ENCODE results near the gene SMAD7. TPM values are rescaled to one million over a fixed set of nuclear protein-coding genes. Genes with fewer than 3 reads are reported as not detected.
A peak's percentile ranks its signal among the peaks of the same experiment; 100 is the strongest.

Gene SMAD7
- polyA plus RNA-seq, 4 donors, result 31.7 to 69.3 (median 64.3) TPM

DNA sequence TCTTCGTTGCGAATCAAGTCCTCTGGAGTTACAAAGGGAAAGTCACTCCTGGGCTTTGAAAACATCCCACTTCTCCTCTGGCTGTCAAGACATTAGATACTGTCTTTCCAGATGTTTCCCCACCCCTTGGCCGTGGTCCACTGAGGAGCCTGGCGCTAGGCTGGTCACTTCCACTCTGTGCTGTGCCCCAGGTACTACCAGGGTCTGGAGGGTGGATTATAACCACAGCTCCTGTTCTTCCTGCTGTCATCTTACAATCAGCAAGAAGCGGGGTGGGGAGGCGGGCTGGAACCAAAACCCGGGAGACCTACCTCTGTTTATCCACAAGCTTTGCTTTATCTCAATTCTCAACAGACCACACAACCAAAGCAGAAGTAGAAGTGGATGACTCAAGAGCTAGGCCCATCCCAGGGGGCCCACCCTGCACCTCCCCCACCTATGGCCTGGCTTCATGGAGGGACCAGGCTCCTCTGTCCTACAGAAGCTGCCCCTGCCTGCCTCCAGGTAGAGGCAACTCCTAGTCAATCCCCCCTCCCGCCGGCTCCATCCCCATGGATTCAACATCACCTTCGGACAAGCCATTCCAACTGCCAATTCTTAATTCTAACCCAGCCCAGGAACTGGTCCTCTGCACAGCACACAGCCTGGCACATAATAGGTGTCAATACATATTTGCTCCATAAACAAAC is 17.8 kb downstream of the SMAD7 start:
- no peak for DNase-seq (ENCODE audit: low read depth in 4 of 4, low spot score in 3 of 4)

DNA sequence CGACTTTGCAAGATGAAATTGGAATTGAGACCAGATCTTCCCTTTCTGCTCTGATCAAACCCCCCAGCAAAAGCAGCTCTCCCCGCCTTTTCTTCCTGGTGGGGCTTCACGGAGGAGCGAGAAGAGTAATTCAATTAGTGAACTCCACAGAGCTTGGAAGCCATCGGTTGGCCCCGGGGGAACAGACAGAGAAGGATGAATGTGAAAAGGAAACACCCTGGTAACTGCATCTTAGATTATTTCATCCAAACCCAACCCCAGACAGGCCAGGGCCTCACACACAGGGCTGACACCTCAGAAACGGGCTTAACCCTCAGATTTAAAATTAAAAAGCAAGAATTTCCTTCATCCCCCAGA is 18.3 kb downstream of the SMAD7 start:
- no peak for DNase-seq (ENCODE audit: low read depth in 4 of 4, low spot score in 3 of 4)

DNA sequence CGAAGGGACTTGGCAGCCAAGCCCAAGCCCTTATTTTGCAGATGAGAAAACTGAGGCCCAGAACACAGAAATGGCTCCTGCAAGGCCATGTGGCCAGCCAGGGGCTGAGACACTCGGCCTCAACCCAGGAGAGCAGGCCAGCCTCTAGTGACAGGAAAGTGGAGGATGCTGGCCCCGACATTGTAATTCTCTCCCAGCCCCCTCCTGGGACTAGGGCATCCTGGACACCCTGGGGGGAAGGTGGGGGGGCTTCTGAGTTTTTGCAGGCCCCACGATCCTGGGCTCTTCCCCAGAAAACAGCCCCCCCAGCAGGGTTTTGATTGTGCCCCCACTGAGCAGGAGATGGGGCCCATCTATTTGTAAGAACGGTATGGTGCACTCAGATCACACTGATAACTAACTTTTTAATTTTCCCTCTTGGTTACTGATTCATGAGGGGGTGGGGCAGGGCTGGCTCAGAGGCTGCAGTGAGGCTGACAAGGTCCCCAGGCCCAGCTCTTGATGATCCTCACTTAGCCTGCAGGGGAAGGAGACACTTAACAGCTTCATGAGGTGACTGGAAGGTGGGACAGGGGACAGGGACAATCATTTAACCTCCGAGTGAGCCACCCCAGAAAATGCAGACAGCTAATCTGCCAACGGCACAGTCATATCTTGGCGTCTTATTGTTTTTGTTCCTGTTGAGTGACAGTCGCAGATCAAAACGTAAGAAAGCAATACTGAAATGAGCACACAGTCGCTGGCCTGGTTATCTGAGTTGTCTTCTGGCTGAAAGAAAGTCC is 18.9 kb downstream of the SMAD7 start:
- DNase-seq (ENCODE audit: low read depth in 4 of 4, low spot score in 3 of 4), result no peak

DNA sequence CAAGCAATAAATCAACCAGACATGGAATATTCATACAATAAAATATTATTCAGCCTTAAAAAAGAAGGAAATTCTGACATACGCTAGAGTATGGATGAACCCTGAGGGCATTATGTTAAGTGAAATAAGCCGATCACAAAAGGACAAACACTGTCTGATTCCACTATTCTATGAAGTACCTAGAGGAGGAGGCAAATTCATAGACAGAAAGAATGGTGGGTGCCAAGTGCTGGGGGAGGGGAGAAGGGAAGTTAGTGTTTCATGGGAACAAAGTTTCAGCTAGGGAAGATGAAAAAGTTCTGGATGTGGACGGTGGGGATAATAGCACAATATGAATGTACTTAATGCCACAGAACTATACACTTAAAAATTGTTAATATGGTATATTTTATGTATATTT is 19.8 kb downstream of the SMAD7 start:
- no peak for DNase-seq (ENCODE audit: low read depth in 4 of 4, low spot score in 3 of 4)

DNA sequence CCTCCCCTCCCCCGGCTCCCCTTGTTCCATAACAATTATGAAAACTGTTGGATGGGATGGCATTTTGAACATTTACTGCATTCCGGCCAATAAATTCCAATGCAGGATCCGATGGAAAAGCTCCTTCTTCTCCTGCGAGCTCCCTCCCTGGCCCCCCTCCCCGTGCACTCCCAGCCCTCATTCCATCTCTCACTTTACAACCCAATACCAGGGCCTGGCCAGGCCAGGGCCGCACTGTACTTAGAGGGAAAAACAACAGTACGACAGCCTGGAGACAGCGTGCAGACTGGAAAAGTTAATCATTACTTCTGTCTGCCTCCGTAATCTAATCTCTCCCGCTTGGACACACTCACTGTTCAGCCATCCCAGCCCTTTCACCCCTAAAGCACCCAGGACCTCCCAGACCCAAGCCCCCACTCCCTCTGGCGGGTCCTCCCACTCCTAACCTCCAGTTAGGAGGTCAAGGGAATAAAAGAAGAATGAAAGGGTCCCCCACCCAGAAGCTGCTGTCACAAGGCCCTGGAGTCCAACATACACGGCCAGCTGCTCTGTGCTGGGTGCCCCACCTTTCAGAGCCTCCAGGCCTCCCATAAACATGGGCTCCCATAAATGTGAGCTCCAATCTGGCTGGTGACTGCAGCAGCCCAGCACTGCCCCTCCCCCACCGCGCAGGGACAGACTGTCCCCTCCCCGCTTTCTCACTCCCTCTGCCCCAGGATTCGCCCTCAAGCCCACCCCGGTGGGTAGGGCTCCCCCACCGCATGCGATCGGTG is 20.6 kb downstream of the SMAD7 start:
- peak; percentile 80 to 86 (median 83) for DNase-seq (ENCODE audit: low read depth in 4 of 4, low spot score in 3 of 4)

DNA sequence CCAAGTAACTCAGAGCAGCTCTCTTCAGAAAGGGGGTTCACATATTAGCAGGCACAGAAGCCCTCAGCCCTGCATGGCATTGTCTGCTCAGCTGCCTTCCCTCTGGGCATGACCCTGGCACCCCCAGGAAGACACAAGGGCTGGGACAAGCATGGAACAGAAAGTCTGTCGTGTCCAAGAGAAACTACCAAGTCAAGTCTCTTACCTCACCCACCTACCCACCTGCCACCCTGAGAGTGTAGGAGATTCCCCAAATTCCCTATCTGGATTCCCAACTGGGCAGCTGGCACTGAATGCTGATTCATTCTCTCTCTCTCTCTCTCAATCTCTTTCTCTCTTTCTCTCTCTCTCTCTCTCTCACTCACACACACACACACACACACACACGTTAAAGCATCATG is 21.6 kb downstream of the SMAD7 start:
- no peak for DNase-seq (ENCODE audit: low read depth in 4 of 4, low spot score in 3 of 4)

DNA sequence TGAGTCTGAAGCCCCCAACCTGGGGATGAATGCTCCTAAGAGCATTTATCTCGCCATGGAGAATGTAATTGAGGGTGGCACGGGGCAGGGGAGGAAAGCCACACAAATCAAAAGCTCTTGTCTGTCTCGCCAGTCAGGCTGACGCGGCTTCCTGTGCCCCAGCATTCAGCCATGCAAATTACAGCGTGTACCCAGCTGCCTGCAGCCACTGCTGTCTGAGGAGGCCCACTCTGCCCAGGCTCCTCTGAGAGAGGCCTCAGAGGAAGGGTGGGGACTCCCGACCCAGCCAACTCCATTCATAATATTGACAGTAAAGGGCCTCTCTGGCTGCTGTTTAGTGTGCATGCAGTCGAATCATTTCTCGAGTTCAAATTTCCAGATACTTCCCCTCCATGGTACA is 22.0 kb downstream of the SMAD7 start:
- no peak for DNase-seq (ENCODE audit: low read depth in 4 of 4, low spot score in 3 of 4)

DNA sequence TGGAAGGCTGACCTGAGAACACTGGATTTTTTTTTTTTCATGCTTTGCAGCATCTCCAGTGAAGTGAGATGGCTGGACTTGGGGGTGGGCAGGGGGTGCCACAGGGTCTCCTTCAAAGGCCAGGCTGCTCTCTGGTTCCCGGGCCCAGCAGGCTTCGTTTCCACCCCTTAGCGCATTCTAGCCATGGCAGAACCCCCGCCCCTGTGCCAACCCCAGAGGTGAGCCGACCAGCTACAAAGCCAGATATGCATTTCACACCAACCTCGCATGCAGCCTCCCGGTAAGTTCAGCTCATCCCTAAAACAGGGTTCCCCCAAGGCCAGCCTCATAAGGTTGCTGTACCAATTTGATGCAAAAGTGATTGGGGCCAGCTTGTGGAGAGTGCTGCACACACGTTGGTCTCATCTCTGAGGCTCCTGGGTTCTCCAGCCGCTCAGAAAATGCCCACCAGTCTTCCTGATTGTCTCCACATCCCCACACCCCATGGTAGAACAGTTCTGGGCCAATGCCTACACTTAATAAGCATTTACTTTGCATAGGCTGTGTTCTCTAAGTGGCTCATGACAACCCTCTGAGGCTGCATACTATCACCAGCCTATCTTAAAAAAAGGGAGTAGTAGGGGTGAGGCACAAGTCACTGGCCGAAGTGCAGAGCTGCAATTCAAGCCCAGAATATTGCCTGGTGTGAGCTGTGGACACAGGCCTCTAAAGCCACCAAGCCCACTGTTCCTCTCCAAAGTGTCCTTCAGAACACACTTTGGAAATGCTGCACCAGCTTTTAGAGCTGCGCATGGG is 23.3 kb downstream of the SMAD7 start:
- no peak for DNase-seq (ENCODE audit: low read depth in 4 of 4, low spot score in 3 of 4)

DNA sequence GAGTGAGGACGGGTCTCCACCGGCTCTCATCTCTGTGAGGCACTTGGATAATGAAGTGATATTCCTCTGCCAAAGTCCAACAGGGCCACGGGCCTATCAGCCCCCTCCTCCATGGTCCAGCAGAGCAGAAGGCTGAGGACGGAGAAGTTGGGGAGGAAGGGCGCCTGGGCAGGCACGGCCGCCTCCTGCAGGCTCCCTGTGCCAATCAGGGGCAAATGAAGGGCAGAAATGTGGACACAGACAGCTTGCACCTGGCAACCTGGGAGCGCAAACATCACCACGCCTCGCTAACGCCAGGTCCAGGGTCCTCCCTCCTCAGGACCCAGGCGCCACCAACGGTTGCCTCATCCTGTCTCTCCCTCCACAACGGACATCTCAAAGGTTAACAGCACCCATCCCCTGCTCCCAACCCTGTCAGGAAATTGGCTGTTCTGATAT is 24.3 kb downstream of the SMAD7 start:
- DNase-seq (ENCODE audit: low read depth in 4 of 4, low spot score in 3 of 4), result no peak

DNA sequence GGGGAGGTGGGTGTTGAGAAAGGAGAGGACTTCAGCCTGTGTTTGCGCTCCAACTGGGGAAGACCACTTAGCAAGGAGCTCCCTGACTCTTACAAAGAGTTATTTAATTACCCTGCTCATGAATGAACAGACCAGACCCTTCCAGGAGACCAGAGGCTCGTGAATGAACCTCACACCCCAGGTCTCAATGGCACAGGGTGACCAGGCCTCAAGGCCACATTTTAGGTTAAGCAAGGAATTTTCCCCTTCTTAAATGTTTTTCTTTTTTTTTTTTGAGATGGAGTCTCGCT is 25.3 kb downstream of the SMAD7 start:
- no peak for DNase-seq (ENCODE audit: low read depth in 4 of 4, low spot score in 3 of 4)

DNA sequence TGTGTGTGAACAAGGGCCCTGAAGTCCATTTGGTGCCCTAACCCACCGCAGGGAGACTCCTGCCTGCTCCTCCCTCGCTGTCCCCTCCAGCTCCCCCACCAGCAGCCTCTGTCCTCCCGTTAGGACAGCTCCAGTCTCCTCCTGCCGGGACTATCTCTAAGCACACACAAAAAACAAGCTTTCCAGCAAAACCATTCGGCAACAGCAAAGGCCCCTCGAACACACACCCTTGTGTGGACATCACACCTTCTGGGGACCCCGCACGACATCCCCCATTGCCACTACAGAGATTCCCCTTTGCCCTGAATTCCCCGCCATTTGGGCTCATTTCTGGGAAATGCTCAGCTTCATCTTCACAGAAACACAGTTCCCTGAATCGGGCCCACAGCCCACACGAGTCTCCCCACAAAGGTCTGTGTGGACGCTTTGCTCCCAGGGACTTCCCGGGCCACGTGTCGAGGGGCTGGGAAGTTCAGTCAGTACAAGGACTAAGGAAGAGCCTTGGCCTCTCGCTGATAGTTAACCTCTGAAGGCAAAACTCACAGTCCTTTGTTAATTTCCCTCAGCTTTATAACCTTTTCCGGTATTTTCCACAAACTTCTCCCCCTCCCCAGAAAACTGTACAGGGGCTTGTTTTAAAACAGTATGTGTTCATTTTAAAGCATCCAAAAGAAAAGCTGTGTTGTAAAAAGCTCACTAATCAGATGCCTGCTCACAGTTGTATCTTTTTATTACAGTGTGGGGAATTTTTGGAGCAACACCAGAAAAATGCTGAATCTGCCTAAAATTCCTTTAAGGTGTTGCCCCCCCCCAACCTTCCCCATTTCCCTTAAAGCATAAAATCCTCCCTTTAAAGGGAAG is 25.9 kb downstream of the SMAD7 start:
- no peak for DNase-seq (ENCODE audit: low read depth in 4 of 4, low spot score in 3 of 4)

DNA sequence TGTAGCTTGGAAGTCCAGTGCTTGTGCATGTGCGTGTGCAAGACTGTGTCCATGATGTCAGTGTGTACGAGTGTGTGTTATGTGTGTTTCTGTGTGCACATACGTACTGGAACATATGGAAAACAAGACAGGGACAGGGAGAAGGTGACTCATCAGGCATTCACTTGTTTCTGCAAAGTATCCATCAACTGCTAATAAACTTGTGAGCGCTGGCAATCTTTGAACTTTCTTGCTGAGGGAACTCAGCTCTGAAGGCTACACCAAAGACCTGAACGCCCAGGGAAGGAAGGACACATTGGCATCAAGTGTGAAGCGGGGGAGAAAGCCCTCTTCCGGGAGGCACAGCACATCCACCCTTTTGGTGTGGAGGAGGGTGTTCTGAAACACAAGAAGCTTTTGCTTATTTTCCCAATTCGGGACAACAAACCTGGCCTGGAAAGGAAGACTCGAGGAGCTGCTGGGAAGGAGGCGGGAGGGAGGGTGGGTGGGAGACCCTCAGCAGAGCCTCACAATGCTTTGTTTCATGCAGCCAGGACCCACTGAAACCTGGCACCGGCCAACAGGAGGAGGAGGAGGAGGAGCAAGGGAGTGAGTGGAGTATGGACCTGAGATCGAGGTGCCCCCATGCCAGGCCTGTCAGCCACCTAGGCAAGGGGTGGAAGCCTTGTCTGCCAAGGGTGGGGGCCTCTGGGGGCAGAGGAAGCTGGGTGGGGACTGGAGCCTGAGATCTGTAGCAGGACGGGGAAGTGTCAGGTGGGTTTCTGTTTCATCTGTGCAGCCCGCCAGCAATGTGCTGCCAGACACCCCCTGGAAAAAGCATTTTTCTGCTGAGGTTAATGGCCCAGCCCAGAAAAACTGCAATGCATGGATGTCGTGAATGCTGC is 26.8 kb downstream of the SMAD7 start:
- no peak for DNase-seq (ENCODE audit: low read depth in 4 of 4, low spot score in 3 of 4)

DNA sequence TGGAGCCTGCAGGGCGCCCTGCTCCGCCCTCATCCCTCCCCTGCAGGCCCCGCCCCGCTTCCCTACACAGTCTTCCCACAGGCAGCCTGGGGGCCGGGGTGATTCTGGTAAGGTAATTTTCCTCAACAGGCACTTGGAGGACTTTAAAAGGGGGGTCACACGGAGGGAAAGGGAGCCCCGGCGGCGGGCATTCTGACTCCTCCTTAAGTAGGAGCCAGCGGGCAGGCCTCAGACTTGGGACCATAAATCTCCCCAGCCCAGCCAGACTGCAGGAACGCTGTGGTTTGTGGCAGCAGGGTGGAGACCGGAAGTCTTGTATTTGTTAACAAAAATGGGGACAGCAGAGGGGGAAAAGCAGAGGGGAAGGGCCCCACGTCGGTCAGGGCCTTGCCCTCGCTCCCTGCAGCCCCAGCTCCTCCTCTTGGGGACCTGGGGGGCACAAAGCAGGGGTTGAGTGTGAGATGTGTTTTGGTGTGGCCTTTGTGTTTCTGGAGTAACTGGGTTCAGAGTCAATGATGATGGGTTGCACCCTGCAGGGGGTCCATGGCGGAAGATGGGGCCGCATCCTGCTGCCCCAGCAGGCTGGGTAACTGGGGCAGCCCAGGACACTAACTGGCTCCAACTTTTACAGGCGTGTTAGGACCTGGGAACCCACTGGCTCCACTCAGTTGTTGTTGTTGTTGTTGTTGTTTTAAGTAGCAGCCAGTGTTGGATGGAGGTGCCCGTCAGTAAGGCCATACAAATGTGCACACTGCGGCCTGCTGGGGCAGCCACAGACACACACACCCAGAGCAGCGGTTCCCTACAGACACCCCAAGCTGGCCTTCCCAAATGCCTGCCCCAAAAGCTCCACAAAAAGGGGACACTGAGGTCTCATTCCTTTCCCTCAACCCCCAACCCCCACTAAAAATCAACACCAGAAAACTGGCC is 27.7 kb downstream of the SMAD7 start:
- no peak for DNase-seq (ENCODE audit: low read depth in 4 of 4, low spot score in 3 of 4)

DNA sequence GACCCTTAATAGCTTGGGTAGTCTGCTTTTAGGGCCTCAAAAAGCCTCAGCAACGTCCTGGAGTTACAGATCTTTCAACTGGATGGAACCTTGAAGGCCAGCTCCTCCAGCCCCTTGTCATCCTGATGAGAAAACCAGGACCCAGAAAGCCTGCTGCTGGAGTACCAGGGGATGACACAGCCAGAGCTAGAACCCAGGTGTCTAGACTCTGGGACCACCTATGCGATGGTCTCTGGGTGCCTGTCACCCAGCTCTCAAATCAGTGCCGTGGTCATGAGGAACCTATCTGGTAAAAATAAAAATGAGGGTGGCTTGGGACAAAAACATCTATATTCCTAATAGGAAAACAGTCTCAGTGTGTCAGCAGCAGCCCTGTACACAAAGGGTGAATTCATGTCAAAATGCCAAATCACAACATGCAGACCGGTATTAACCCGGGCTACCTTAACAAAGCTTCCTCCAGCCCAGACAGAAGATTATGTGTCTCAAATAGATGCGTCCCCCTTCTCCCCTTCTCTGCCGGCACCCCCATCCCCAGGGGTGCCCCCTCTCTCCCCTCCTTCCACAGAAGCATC is 28.5 kb downstream of the SMAD7 start:
- no peak for DNase-seq (ENCODE audit: low read depth in 4 of 4, low spot score in 3 of 4)

DNA sequence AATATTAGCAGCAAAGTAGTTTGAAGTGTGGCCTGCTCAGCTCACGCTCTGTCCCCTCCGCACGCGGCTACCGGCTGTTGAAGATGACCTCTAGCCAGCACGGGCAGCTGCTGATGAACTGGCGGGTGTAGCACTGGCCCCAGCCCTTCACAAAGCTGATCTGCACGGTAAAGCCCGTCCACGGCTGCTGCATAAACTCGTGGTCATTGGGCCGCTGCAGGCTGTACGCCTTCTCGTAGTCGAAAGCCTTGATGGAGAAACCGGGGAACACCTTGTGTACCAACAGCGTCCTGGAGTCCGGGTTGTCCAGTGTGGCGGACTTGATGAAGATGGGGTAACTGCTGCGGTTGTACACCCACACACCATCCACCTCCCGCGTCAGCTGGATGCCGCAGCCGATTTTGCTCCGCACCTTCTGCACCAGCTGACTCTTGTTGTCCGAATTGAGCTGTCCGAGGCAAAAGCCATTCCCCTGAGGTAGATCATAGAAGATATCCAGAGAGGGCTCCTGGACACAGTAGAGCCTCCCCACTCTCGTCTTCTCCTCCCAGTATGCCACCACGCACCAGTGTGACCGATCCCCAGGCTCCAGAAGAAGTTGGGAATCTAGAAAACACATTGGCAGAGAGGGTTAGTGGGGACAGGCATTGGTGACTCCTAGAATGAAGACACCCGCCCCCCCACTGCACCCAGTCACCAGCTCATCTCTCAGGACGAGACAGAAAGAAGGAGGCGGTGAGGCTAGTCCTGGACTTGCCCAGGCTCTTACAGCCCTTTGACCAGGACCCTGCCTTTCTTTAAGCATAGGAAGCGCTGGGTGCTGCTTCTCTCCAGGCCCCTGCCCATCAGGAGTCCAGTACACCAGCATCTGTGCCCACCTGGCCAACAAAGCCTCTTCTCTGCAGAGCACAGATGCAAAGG is 29.2 kb downstream of the SMAD7 start:
- no peak for DNase-seq (ENCODE audit: low read depth in 4 of 4, low spot score in 3 of 4)

DNA sequence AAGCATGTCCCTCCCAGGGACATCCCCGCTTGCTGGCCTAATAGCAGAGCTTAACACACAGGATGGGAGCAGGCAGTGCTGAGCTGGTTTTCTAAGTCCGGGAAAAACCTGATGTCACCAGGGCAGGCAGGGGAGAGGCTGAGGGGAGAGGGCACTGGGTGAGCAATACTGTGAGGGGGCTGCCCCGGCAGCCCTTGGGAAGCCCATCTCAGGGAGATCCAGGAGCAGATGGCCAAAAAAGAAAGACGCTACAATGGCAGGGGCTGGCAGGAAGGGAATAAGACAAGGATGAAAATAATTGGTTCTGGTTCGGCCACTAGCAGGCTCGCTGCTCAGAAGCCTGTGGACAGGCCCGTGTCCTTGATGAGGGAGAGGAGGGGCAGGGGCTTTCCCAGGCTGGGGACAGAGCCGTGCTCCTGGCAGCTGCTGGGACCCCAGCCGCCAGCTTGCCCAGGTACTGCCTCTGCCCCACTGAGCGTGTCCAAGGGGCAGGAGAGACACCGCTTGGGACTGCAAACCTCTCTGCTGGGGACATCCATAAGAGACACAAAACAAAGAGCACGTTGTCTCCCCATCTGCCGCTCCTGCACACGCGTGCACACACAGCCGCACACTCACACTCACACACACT is 30.2 kb downstream of the SMAD7 start:
- DNase-seq (ENCODE audit: low read depth in 4 of 4, low spot score in 3 of 4), result no peak

All from left renal pelvis (tissue), 4 donors.